SK-N-SH (cell line): ENCODE data around the gene PRM3.

Source experiments
- CHD2 ChIP-seq: fragments of 150-350 bp; IDR thresholded peaks from 2 replicates; pipeline ENCODE4 v1.6.1; 2018; ENCODE audit warnings: low read length; ENCODE audit not compliant: partially characterized antibody
- EZH2phosphoT487 ChIP-seq: fragments of 200-600 bp; sonication (generic); IDR thresholded peaks from 2 replicates; pipeline ENCODE4 v1.6.1; 2017; ENCODE audit warnings: low read depth, mixed run types, mild to moderate bottlenecking, antibody characterized with exemption, moderate library complexity, borderline replicate concordance
- GABPA ChIP-seq: IDR thresholded peaks from 2 replicates; pipeline ENCODE4 v1.4.0; 2012; ENCODE audit warnings: low read depth, mild to moderate bottlenecking
- GATA2 ChIP-seq: sonication (generic); formaldehyde crosslinking; IDR thresholded peaks from 2 replicates; pipeline ENCODE4 v1.5.0; 2020; ENCODE audit warnings: mild to moderate bottlenecking, missing genetic modification reagents
- RAD21 ChIP-seq: IDR thresholded peaks from 2 replicates; pipeline ENCODE4 v1.6.1; 2012; ENCODE audit warnings: mild to moderate bottlenecking, low read length
- SMC3 ChIP-seq: IDR thresholded peaks from 2 replicates; pipeline ENCODE4 v1.6.1; 2012; ENCODE audit warnings: low read depth, low read length, improper control_type of control experiment
- TAF1 ChIP-seq: IDR thresholded peaks from 2 replicates; pipeline ENCODE4 v1.6.1; 2012; ENCODE audit warnings: low read depth, mild to moderate bottlenecking, low read length, moderate library complexity, borderline replicate concordance
- TEAD4 ChIP-seq: IDR thresholded peaks from 2 replicates; pipeline ENCODE4 v1.4.0; 2012; ENCODE audit warnings: mild to moderate bottlenecking, borderline replicate concordance; ENCODE audit not compliant: insufficient read depth
- YY1 ChIP-seq: IDR thresholded peaks from 2 replicates; pipeline ENCODE4 v1.4.0; 2012; ENCODE audit warnings: low read depth, mild to moderate bottlenecking
- TF ChIP-seq, protein P1 (sequence below): fragments of 200-600 bp; sonication (generic); IDR thresholded peaks from 2 replicates; pipeline ENCODE4 v1.6.1; 2017; ENCODE audit warnings: antibody characterized with exemption, mild to moderate bottlenecking, moderate library complexity
- TF ChIP-seq, protein P2 (sequence below): IDR thresholded peaks from 2 replicates; pipeline ENCODE4 v1.4.0; 2012; ENCODE audit warnings: low read depth

DNA sequence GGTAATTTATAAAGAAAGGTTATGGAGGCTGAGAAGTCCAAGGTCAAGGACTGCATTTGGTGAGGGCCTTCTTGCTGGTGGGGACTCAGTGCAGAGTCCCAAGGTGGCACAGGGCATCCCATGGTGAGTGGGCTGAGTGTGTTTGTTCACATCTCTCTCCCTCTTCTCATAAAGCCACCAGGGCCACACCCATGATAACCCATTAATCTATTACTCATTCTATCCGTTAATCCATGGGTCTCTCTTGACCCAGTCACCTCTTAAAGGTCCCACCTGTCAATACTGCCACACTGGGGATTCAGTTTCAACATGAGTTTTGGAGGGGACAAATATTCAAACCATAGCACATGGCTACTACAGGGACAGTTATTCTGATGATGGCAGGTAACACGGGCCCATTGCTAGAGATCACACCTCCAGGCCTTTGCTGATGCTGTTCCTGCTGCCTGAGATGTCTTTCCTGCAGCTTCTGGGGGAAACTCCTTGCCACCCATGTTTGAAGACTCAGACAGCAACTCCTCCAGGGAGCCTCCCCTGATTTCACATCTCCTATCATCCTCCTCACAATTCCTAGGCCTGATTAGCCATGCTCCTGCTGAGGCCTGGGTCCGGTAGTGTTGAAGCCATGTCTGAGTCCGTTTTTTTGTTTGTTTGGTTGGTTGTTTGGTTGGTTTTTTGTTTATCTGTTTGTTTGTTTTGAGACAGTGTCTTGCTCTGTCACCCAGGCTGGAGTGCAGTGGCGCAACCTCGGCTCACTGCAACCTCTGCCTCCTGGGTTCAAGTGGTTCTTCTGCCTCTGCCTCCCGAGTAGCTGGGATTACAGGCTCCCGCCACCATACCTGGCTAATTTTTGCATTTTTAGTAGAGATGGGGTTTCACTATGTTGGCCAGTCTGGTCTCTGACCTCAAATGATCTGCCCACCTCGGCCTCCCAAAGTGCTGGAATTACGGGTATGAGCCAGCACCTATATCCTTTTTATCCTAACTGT lies 33.5 kb downstream of the PRM3 start:
- TF ChIP-seq GATA2 (CRISPR knock-in tag) (no peak), TAF1 (no peak), GABPA (no peak), EZH2phosphoT487 (no peak), SMC3 (no peak), TEAD4 (no peak), YY1 (no peak), RAD21 (no peak), CHD2 (no peak)
- TF ChIP-seq, protein P1, sequence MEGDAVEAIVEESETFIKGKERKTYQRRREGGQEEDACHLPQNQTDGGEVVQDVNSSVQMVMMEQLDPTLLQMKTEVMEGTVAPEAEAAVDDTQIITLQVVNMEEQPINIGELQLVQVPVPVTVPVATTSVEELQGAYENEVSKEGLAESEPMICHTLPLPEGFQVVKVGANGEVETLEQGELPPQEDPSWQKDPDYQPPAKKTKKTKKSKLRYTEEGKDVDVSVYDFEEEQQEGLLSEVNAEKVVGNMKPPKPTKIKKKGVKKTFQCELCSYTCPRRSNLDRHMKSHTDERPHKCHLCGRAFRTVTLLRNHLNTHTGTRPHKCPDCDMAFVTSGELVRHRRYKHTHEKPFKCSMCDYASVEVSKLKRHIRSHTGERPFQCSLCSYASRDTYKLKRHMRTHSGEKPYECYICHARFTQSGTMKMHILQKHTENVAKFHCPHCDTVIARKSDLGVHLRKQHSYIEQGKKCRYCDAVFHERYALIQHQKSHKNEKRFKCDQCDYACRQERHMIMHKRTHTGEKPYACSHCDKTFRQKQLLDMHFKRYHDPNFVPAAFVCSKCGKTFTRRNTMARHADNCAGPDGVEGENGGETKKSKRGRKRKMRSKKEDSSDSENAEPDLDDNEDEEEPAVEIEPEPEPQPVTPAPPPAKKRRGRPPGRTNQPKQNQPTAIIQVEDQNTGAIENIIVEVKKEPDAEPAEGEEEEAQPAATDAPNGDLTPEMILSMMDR: no peak
- TF ChIP-seq, protein P2, sequence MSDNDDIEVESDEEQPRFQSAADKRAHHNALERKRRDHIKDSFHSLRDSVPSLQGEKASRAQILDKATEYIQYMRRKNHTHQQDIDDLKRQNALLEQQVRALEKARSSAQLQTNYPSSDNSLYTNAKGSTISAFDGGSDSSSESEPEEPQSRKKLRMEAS: no peak
